Hepatocyte (in vitro differentiated cells): ENCODE results near the gene SPDYE1. TPM values are rescaled to one million over a fixed set of nuclear protein-coding genes. Genes with fewer than 3 reads are reported as not detected.
"Not testable (repeated sequence)": the region's sequence is repeated elsewhere in the genome, so short reads cannot be mapped to it uniquely, and the experiment has no call there.

Experiments
- DNase-seq: peaks from one replicate; pipeline ENCODE4 v3.0.0-alpha.2; 2016; ENCODE audit warnings: low spot score
- H2AFZ ChIP-seq: fragments of 200-600 bp; sonication (generic); 2 replicates; pipeline ENCODE4 v1.6.0; 2016; ENCODE audit warnings: antibody characterized with exemption, mild to moderate bottlenecking
- H3K27ac ChIP-seq: fragments of 200-600 bp; sonication (generic); 2 replicates; pipeline ENCODE4 v1.5.1; 2016; ENCODE audit warnings: mild to moderate bottlenecking
- H3K27me3 ChIP-seq: fragments of 200-600 bp; sonication (generic); 2 replicates; pipeline ENCODE4 v1.6.1; 2016
- H3K36me3 ChIP-seq: fragments of 200-600 bp; sonication (generic); replicated peaks from 2 replicates; pipeline ENCODE4 v1.5.1; 2016; ENCODE audit warnings: low read depth; ENCODE audit not compliant: insufficient read depth
- H3K4me1 ChIP-seq: fragments of 200-600 bp; sonication (generic); 2 replicates; pipeline ENCODE4 v1.5.1; 2016; ENCODE audit warnings: mild to moderate bottlenecking, moderate library complexity; ENCODE audit not compliant: insufficient read depth
- H3K4me2 ChIP-seq: fragments of 200-600 bp; sonication (generic); 2 replicates; pipeline ENCODE4 v1.6.0; 2016
- H3K4me3 ChIP-seq: fragments of 200-600 bp; sonication (generic); 2 replicates; pipeline ENCODE4 v1.5.1; 2016; ENCODE audit warnings: mild to moderate bottlenecking
- H3K79me2 ChIP-seq: fragments of 200-600 bp; sonication (generic); 2 replicates; pipeline ENCODE4 v1.6.0; 2017; ENCODE audit warnings: mild to moderate bottlenecking
- H3K9me2 ChIP-seq: fragments of 200-600 bp; sonication (generic); replicated peaks from 2 replicates; pipeline ENCODE4 v1.6.0; 2017; ENCODE audit warnings: mild to moderate bottlenecking; ENCODE audit not compliant: insufficient read depth
- H3K9me3 ChIP-seq: fragments of 200-600 bp; sonication (generic); 2 replicates; pipeline ENCODE4 v1.5.1; 2016; ENCODE audit warnings: low read depth, mild to moderate bottlenecking
- H4K20me1 ChIP-seq: fragments of 200-600 bp; sonication (generic); 2 replicates; pipeline ENCODE4 v1.6.0; 2016; ENCODE audit warnings: mild to moderate bottlenecking; ENCODE audit not compliant: insufficient read depth, poor library complexity, severe bottlenecking
- CTCF ChIP-seq: fragments of 200-600 bp; sonication (generic); IDR thresholded peaks from 2 replicates; pipeline ENCODE4 v1.5.1; 2016; ENCODE audit warnings: antibody characterized with exemption, mild to moderate bottlenecking; ENCODE audit not compliant: poor library complexity
- EZH2 ChIP-seq: fragments of 200-600 bp; sonication (generic); IDR thresholded peaks from 2 replicates; pipeline ENCODE4 v1.6.1; 2016; ENCODE audit warnings: antibody characterized with exemption, mild to moderate bottlenecking, borderline replicate concordance
- EZH2phosphoT487 ChIP-seq: fragments of 200-600 bp; sonication (generic); IDR thresholded peaks from one replicate; pipeline ENCODE4 v1.6.1; 2018; ENCODE audit warnings: antibody characterized with exemption, mild to moderate bottlenecking, low read depth, moderate library complexity; ENCODE audit not compliant: unreplicated experiment, severe bottlenecking
- WGBS: methylation state at CpG from one replicate; pipeline ENCODE4 v1.1.6; 2016; ENCODE audit warnings: low lambda C conversion rate; ENCODE audit errors: missing lambda C conversion rate; 5-methylcytosine and 5-hydroxymethylcytosine counted together
- polyA plus RNA-seq: library from polyadenylated mRNA; unstranded; fragments of >200 nt; fragmentation: Nextera tagmentation; extraction: Ambion mirVana; gene quantifications from 2 replicates; pipeline ENCODE4 v1.2.1, GENCODE V29; 2016
- total RNA-seq: library from RNA; depleted of rRNA; stranded (reverse); fragments of >200 nt; gene quantifications from 2 replicates; pipeline ENCODE4 v1.2.3, GENCODE V29; 2014

Gene SPDYE1
- total RNA-seq (not detected in 2 replicates), polyA plus RNA-seq (0.51 and 0.99 TPM in 2 replicates)

GRCh38 chr7:43997532-43997931 lies at the start of gene SPDYE1:
TSS of gene SPDYE1 (plus strand) at chr7:43997897. CDS start at chr7:43999950, 2,053 bp downstream.
- H3K27ac ChIP-seq, H3K79me2 ChIP-seq, H3K4me1 ChIP-seq, DNase-seq, H3K4me3 ChIP-seq, H3K4me2 ChIP-seq, H2AFZ ChIP-seq, H4K20me1 ChIP-seq, H3K9me3 ChIP-seq, H3K36me3 ChIP-seq, H3K9me2 ChIP-seq, H3K27me3 ChIP-seq: not testable (repeated sequence)
- 100% methylated on average over 3 of the region's 3 CpGs for WGBS

GRCh38 chr7:43952028-43952427 lies 45.7 kb upstream of the SPDYE1 start:
- Histone ChIP-seq H2AFZ (no peak overlapping the region), H3K9me3 (no peaks in the 10 kb centered on the region), H3K27ac (no peak overlapping the region), H3K27me3 (no peaks in the 10 kb centered on the region), H3K36me3 (no peaks in the 10 kb centered on the region), H3K9me2 (no peaks in the 10 kb centered on the region), H3K4me1 (no peaks in the 10 kb centered on the region), H3K4me2 (no peak overlapping the region), H3K4me3 (no peak overlapping the region), H3K79me2 (no peaks in the 10 kb centered on the region), H4K20me1 (no peaks in the 10 kb centered on the region)
- WGBS, result 90% methylated on average over 3 of the region's 3 CpGs
- no peak for DNase-seq
- TF ChIP-seq CTCF (no peak), EZH2phosphoT487 (no peak), EZH2 (no peak)

GRCh38 chr7:43953071-43953470 lies 44.6 kb upstream of the SPDYE1 start:
- Histone ChIP-seq H3K4me3 (no peak overlapping the region), H3K27ac (no peak overlapping the region), H3K36me3 (no peaks in the 10 kb centered on the region), H3K4me1 (no peaks in the 10 kb centered on the region), H3K79me2 (no peaks in the 10 kb centered on the region), H3K9me2 (no peaks in the 10 kb centered on the region), H4K20me1 (no peaks in the 10 kb centered on the region), H2AFZ (no peak overlapping the region), H3K9me3 (no peaks in the 10 kb centered on the region), H3K27me3 (no peaks in the 10 kb centered on the region), H3K4me2 (no peak overlapping the region)
- 98% methylated on average over 5 of the region's 5 CpGs for WGBS
- no peak for DNase-seq
- no peak for TF ChIP-seq EZH2phosphoT487
- TF ChIP-seq EZH2, result no peak
- no peak for TF ChIP-seq CTCF

- Histone ChIP-seq H3K4me3 (no peak overlapping the region), H3K4me1 (no peaks in the 10 kb centered on the region), H3K79me2 (no peaks in the 10 kb centered on the region), H3K9me3 (no peaks in the 10 kb centered on the region), H3K27me3 (no peaks in the 10 kb centered on the region), H3K36me3 (no peaks in the 10 kb centered on the region), H4K20me1 (no peaks in the 10 kb centered on the region), H2AFZ (no peak overlapping the region), H3K27ac (no peak overlapping the region), H3K4me2 (no peak overlapping the region), H3K9me2 (no peaks in the 10 kb centered on the region)
- peak; percentile 57 for DNase-seq
- no peak for TF ChIP-seq EZH2phosphoT487
- peak; percentile 54 for TF ChIP-seq CTCF
- TF ChIP-seq EZH2, result no peak
- WGBS, result 55% methylated on average over 3 of the region's 3 CpGs
Measured at GRCh38 chr7:43954524-43955228, 43.0 kb upstream of the SPDYE1 start.
